HL-60 (cell line): ENCODE measurements around the gene IGSF8.

Experiments used
- CTCF ChIP-seq: IDR thresholded peaks from one replicate; pipeline ENCODE4 v1.5.1; 2011; ENCODE audit warnings: low read length, control low read depth, inconsistent platforms; ENCODE audit not compliant: insufficient read depth
- POLR2AphosphoS5 ChIP-seq: IDR thresholded peaks from 2 replicates; pipeline ENCODE4 v1.6.1; 2012; ENCODE audit warnings: low read depth
- REST ChIP-seq: IDR thresholded peaks from 2 replicates; pipeline ENCODE4 v1.6.1; 2012; ENCODE audit warnings: low read depth; ENCODE audit not compliant: insufficient replicate concordance

GRCh38 chr1:160075836-160076235 lies 22.6 kb downstream of the IGSF8 start:
- TF ChIP-seq CTCF (no peak), POLR2AphosphoS5 (no peak), REST (no peak)
